HG02610 (cell line): Measurements from ENCODE around the gene SMNDC1.

Experiments
- ATAC-seq: cut with Tn5 transposase; IDR thresholded peaks from one replicate; pipeline ENCODE4 v1.9.1; 2021; ENCODE audit warnings: mild to moderate bottlenecking, moderate library complexity; ENCODE audit not compliant: unreplicated experiment

SMNDC1 gene

GRCh38 chr10:110327262-110327914 is 22.7 kb upstream of the SMNDC1 start:
- ATAC-seq: no peak

GRCh38 chr10:110326351-110327032 is 21.8 kb upstream of the SMNDC1 start:
- peak; percentile 49 for ATAC-seq

- peak; percentile 78 for ATAC-seq
Measured at GRCh38 chr10:110324805-110325280, 20.1 kb upstream of the SMNDC1 start.

GRCh38 chr10:110324201-110324804 is 19.6 kb upstream of the SMNDC1 start:
- peak; percentile 53 for ATAC-seq

GRCh38 chr10:110323503-110323902 is 18.8 kb upstream of the SMNDC1 start:
- ATAC-seq: no peak

- no peak for ATAC-seq
Measured at GRCh38 chr10:110321869-110322620, 17.3 kb upstream of the SMNDC1 start.

GRCh38 chr10:110317866-110318850 is 13.4 kb upstream of the SMNDC1 start:
- no peak for ATAC-seq

GRCh38 chr10:110313674-110314073 is 9.0 kb upstream of the SMNDC1 start:
- no peak for ATAC-seq

- no peak for ATAC-seq
Measured at GRCh38 chr10:110312206-110312605, 7.5 kb upstream of the SMNDC1 start.

- peak; percentile 52 for ATAC-seq
Measured at GRCh38 chr10:110311357-110311949, 6.7 kb upstream of the SMNDC1 start.

- no peak for ATAC-seq
Measured at GRCh38 chr10:110310741-110311140, 6.0 kb upstream of the SMNDC1 start.

GRCh38 chr10:110307805-110308204 is 3.1 kb upstream of the SMNDC1 start:
- ATAC-seq: no peak

GRCh38 chr10:110306452-110306768 is 1.7 kb upstream of the SMNDC1 start:
- ATAC-seq: no peak

GRCh38 chr10:110305767-110306451 is 1.2 kb upstream of the SMNDC1 start:
- peak; percentile 49 for ATAC-seq

GRCh38 chr10:110304394-110304779 is 333 bp downstream of the SMNDC1 start:
- peak; percentile 35 for ATAC-seq

- ATAC-seq: no peak
Measured at GRCh38 chr10:110303681-110304080, 1.0 kb downstream of the SMNDC1 start.

GRCh38 chr10:110300486-110300986 is 4.2 kb downstream of the SMNDC1 start:
- no peak for ATAC-seq

- no peak for ATAC-seq
Measured at GRCh38 chr10:110296966-110297365, 7.8 kb downstream of the SMNDC1 start.

- no peak for ATAC-seq
Measured at GRCh38 chr10:110286841-110287240, 17.9 kb downstream of the SMNDC1 start.
